Pulmonary artery endothelial cell (primary cell): ENCODE data around the gene JMJD4. TPM values are rescaled to one million over a fixed set of nuclear protein-coding genes. Genes with fewer than 3 reads are reported as not detected.

ENCODE experiments used
- DNase-seq: peaks from one replicate; pipeline ENCODE4 v3.0.0-alpha.2; 2011; ENCODE audit warnings: low read depth, low spot score
- total RNA-seq: library from RNA; depleted of rRNA; stranded (reverse); fragments of >200 nt; gene quantifications from 2 replicates; pipeline ENCODE4 v1.2.3, GENCODE V29; 2014

The JMJD4 gene
- total RNA-seq, 1 donor from 2014 or later = 35.5 TPM

DNA sequence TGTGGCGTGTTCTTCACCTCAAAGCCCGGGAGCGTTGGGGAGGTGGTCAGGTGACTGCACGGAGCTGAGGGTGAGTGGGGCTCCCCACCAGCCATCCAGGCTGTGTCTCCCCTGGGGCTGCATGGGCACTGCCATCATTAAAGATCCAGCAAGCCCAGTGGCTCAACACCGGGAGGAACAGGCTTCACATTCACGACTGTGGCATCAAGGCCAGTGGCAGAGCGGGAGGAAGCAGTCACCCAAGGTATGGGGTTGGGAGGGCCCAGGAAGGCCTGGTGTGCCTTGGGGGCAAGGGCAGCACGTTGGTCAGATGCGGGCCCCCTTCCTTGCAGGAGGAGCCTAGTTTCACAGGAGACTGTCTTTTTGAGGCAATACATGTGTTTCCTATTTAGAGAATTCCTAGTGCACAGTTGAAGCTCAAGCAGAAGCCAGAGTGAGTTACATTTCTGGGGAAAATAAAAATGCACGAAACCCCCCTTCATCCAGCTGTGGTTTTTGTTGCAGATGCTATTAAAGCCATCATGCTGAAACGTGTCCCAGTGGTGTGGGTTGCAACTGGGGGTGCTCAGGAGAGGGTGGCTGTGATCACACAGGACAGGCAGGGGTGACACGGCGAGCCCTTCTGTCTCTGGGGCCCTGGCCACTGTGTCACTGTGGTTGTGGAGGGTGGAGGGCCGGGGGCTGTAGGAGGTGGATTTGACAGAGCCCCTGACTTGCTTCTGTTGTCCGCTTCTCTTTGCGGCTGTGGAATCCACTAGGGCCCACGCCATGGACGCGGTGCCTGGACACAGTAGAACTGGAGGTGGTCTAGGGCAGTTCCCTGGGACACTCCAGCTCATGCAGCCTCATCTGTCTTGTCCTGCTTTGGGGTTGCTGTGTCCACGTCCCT lies 34.2 kb upstream of the JMJD4 start:
- DNase-seq = no peak

DNA sequence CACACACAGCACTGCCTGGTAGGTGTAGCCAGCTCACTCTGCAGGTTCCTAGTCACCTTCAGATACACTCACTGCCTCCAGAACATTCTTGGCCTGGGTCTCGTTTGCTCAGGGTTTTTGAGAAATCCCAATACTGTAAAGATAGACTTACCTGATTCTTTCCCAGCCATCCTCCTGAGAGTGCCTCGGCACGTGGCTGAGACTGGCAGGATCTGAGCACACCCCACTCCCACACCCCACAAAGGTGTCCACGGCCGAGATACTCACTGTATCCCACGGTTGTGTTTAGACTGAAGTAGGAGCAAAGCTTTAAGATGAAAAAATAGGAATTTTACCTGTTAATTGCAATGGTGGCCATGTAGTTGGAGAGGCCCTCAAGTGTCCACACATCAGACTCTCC lies 33.5 kb upstream of the JMJD4 start:
- no peak for DNase-seq

DNA sequence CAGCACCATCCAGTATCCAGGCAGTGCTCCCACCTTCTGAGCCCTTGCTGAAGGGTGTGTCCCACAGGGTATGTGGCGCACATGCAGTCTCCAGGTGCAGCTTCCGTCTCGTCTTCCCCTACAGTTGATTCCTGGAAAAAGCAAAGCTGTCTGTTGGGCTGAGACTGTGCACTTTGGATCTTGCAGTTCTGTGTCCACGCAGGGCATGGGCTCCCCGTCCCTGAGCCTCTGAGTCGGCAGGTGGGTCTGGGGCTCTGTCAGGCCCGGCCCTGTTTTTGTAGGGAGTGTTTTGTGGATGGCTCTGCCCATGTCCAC lies 33.0 kb upstream of the JMJD4 start:
- no peak for DNase-seq

- DNase-seq = no peak
These were observed 32.5 kb upstream of the JMJD4 start for GRCh38 chr1:227767401-227768124.

DNA sequence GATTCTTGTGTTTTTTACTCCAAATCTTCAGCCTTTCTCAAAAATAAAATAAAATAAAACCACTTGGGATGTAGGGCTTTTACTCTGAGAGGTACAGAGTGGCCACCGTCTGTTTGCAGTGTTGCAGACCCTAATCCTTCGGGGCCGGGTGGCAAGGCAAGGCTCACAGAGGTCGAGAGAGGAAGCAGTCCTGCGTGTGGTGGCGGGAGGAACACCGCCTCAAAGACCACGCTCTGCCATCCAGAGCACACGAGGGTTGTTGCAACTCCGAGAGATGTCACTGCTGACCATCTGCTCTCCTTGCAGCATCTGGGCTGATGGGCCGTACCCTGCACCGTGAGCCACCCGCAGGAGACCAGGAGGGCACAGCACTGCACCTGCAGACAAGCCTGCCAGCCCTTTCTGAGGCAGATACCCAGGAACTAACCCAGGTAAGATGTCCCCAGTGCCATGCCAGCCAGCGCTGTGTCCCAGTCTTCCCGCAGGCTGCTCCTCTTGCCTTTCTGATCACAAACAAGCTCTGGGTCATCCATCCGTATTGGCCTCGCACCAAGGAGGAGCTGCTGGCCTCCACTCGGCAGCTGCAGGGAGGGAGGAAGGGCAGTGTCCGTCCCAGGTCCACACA lies 31.7 kb upstream of the JMJD4 start:
- DNase-seq = no peak

DNA sequence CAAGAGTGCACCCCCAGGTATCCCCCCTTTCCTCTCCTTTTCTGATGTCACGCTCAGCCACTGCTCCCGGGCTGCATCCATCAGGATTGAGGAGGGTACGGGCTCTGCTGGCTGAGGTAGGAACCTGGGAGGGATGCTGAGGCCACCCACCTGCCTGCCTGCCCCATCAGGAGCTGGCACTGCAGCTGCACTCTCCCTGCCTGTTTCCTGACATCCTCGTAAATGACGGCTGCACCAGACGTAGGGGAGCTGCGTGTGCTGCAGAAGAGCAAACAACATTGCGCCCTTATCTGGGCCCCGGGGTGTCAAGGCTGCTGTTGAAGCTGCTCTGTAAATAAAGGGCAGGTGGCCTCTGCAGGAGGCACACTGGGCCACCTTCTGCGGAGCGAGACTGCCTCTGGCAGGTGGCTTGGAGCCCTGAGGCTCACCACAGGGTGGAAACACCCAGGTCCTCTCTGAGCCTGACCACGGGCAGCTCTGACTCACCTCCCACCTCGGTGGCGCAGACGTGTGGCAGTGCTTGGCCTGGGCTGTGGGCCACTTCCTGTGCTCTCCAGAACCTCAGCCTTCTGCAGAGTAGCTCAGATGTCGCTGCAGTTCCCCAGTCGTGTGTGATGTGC lies 31.0 kb upstream of the JMJD4 start:
- DNase-seq = no peak

DNA sequence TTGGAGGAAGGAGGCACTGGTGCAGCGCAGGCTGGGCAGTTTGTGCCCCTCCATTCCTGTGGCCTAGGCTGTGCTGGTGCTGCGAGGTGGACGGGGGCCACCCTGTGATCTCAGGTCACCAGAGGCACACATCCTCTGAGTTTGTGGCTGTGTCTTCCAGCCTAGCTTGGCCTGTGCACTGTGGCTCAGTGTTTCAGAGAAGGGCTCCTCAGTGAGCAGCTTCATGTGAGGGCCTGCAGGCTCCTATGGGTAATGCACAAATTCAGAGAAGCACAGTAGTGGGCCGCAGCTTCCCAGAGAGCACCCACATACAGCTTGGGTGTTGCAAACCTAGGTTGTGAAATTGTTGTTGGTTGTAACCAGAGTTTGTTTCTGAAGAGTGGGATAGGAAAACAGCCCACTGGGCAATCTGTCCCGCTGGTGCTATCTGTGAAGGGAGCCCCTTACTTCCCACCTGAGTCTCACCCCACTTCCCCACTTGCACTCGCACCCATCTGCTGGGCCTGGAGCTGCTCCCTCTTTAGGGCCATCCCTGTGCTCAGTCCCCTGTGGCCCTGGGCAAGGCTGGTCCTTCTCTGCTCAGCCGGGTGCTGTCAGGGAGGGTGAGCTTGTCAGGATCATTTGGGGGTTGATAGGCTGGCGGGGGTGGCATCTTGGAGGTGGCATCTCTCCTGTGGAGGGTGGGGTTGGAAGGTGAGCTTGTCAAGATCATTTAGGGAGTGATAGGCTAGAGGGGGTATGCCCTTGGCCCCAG lies 30.3 kb upstream of the JMJD4 start:
- no peak for DNase-seq

- DNase-seq = no peak
These were observed 28.9 kb upstream of the JMJD4 start for GRCh38 chr1:227764019-227764391.

DNA sequence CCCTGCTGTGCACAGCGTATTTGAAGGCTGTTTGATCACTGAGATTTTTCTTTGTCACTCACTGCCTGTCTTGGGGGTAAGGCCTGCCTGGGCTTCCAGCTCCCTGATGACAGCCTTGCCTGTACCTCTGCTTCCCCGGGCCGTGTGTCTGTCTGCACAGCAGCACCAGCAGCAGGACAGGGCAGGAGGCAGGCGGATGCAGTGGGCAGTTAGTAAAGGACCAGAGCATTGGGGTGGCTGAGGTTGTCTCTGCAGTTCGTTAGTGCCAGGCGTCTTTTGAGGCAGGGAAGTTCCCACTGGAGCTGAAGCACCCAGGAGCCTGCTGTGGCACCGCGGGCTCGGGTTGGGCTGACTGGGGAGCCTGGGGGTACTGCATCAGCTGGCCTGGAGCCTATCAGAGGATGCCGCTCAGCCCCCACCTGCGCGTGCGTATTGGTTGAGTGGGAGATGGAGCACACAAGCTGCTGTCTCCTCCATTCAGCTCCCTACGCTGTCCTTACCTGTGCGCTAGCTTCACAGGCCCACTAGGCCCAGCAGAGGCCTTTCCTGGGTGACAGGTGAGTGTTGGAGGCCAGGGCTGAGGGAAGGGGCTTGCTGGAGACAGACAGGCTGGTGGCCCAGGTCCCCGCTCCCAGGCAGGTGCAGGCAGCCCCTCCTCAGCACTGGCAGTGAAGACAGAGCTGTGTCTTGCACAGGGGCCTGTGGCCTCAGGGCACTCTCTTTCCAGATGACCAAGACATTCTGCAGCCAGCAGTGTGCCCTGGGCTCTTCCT lies 28.3 kb upstream of the JMJD4 start:
- no peak for DNase-seq

DNA sequence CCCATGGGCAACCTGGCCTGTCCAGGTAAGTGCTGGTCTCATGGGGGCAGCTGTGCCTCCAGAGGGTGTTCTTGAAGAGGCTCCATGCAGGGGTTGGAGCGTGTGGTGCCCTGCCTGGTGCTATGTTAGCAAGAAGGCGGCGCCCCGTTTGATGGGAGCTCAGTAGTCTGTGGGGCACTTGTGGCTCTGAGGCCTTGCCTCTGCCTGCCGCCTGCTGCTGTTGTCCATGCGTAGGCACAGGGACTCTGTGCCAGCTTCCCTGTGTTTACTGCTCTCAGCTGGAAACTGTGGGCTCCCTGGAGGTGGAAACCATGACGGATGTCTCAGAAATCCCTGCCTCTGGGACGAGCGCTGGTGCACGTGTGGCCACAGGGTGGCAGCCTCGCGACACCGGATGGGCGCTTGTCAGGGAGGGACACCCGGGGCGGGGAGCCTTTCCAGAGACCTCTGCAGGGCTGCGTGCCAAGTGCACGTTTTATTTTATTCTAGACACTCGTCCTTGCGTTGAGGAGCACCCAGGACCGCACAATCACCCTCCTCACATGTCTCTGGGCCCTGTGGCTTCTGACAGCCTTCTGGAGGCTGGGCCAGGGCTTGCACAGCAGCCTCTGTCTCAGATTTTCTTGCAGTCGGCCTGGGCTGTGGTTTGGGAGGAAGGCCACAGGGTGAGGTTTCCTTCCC lies 27.3 kb upstream of the JMJD4 start:
- peak; percentile 26 for DNase-seq

- no peak for DNase-seq
These were observed 26.6 kb upstream of the JMJD4 start for GRCh38 chr1:227761621-227762230.

- DNase-seq = no peak
These were observed 25.3 kb upstream of the JMJD4 start for GRCh38 chr1:227760377-227760776.

GRCh38 chr1:227759341-227760300 lies 24.5 kb upstream of the JMJD4 start:
- peak; percentile 37 for DNase-seq

DNA sequence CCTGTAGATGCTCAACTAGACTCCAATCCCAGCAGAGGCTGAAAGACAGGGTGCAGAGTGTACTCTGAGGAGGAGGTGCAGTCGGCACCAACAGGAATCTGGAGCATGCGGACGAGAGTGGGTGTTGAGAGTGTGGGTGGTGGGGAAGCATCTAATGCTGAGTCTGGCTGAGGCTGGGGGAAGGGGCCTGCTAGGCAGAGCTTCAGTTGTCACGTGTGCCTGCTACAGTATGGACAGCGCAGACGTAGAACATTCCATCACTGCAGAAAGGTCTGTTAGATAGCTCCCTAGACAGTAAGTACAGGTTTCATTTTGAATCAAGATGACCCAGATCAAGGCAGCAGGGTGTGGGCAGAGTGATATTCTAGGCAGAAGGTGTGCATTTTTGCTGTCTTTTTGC lies 23.3 kb upstream of the JMJD4 start:
- DNase-seq = no peak

GRCh38 chr1:227757781-227758180 lies 22.7 kb upstream of the JMJD4 start:
- no peak for DNase-seq

DNA sequence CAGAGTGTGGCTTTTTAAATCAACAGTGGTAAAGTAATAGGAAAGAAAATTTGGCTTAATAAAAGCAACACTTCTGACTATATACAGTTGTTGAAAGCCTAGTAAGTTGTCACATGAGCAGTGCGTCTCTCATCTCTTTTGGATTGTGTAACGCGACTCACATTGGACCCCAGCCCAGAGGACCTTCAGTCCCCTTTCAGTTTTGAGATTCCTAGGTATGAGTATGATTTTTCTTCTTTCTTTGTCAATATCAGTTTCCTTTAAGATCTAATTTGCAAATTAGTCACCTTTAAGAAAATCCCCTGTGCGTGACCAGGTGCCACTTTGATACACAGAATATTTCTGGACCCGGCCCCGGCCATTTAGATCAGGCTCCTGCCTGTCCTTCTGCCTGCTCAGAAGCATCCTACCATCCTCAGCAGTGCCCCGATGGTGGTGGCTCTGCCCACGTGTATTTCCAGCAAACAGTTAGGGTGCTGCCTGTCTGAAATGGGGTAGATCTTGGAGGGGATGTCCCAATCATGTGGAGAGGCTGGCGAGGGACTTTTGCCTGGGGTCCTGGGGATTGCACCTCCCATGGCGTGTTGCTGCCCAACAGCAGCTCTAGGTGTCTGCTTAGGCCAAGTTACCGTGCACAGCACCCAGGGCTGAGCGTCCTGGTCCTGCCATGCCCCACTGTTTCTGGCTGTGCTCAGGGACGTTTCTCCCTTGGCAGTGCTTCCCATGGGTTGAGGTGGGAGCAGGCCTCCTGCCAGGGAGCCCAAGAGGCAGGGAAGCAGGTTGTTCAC lies 21.3 kb upstream of the JMJD4 start:
- DNase-seq = no peak

DNA sequence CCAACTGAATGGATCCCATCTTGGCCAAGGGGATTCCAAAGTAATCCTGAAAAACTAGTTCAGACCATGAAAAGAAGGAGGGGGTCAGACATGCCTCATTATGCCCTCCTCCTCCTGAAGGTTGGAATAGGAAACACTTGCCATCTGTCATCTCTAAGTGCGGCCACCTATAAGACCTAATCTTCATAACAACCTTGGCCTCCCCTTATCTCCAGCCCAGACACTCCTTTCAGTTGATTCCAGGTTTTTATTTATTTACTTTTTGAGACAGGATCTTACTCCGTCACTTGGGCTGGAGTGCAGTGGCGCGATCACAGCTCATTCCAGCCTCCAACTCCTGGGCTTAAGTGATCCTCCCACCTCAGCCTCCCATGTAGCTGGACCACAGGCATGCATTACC lies 19.9 kb upstream of the JMJD4 start:
- no peak for DNase-seq
